ENCODE measurements around the gene SLX9. TPM values are rescaled to one million over a fixed set of nuclear protein-coding genes. Genes with fewer than 3 reads are reported as not detected.

Gene SLX9
- polyA plus RNA-seq, 1 experiment, result 12.4 TPM

DNA sequence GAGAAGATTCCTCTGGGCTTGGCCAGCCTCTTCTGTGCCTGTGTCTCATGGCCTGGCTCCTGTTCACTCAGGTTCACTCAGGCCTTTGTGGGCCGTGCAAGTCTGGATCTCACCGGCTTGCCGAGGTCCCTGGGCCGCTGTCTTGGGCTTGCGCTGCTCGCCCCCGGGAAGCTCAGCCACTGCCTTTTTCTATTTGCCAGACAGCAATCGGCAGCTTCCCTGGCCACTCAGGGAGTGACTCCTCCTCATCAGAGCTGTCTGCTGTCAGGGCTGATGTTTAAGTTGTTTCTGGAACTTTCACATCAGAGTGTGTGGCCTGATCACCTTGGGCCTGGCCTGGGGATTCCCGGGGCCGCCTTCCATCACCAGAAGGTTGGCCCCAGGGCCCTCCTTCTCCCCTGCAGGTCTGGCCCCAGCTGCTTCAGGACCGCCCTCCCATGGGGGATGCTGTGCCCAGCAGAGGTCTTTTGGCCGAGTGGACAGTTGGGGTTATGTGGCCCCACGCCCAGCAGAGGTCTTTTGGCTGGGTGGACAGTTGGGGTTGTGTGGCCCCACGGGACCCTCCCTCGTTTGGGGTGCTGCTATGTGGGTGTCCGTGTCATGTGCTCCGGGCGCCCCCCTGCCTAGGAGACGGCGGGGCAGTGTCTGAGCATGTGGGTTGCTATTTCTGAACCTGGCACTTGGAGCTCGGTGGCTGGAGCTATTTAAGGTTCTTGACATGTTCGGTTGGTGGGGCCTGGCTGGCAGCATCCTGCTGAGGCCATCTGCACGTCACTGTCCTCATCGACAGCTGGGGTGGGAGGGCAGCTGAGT lies 12.5 kb downstream of the SLX9 start:
- CTCF ChIA-PET, result interaction anchor here (0.6 to 11.9 kb wide), 8 partner anchors 10 to 187 kb away, joined by 3 to 237 read pairs (median 4); partner anchors contain the start of gene ADARB1
- peaks cover 8% of the 10 kb centered on the region for H3K36me3 ChIP-seq (ENCODE audit: control insufficient read depth, insufficient read depth, low read length)
- no peaks in the 10 kb centered on the region for H3K27me3 ChIP-seq (ENCODE audit: control insufficient read depth, insufficient read depth, low read length)
- POLR2A ChIA-PET, result no interaction called here
- TF ChIP-seq, protein P1, sequence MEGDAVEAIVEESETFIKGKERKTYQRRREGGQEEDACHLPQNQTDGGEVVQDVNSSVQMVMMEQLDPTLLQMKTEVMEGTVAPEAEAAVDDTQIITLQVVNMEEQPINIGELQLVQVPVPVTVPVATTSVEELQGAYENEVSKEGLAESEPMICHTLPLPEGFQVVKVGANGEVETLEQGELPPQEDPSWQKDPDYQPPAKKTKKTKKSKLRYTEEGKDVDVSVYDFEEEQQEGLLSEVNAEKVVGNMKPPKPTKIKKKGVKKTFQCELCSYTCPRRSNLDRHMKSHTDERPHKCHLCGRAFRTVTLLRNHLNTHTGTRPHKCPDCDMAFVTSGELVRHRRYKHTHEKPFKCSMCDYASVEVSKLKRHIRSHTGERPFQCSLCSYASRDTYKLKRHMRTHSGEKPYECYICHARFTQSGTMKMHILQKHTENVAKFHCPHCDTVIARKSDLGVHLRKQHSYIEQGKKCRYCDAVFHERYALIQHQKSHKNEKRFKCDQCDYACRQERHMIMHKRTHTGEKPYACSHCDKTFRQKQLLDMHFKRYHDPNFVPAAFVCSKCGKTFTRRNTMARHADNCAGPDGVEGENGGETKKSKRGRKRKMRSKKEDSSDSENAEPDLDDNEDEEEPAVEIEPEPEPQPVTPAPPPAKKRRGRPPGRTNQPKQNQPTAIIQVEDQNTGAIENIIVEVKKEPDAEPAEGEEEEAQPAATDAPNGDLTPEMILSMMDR (IDR thresholded peaks at IDR 0.05; ENCODE audit: insufficient read depth, low read depth, low read length), result no peak
- no peak for DNase-seq (ENCODE audit: low read depth)
- no peak overlapping the region for H3K4me3 ChIP-seq (ENCODE audit: low read depth, low read length)

DNA sequence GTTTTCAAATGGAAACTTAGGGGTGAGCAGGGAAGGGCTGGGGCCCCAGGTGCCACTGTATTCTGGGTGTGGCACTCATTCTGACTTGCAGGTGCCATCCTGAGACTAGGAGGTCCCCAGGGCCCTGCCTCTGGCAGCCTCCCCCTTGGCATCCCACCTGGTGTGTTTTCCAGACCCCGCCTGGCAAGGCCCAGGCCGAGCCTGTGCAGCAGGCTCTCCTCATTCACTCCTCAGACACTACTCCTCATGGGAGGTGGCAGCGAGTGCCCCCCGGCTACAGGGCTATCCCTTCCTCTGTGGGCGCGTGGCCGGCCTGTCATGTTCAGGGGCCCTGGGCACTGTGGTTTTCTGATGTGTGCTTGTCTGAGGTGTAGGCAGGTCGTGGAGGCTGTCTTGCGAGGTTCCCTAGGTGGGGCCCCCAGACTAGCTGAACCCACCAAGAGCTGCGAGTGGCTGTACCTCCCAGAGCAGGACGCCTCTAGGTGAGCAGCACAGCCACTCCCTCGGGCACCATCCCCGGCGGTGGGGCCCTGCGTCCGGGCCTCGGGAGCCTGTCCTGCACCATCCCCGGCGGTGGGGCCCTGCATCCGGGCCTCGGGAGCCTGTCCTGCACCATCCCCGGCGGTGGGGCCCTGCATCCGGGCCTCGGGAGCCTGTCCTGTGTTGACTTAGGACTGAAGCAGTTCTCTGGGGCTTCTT lies 13.2 kb downstream of the SLX9 start:
- POLR2A ChIA-PET, result no interaction called here
- no peak for DNase-seq (ENCODE audit: low read depth)
- H3K27me3 ChIP-seq (ENCODE audit: control insufficient read depth, insufficient read depth, low read length), result no peaks in the 10 kb centered on the region
- TF ChIP-seq, protein P1 (IDR thresholded peaks at IDR 0.05; ENCODE audit: insufficient read depth, low read depth, low read length), result no peak
- CTCF ChIA-PET, result interaction anchor here (0.6 to 11.9 kb wide), 7 partner anchors 9 to 186 kb away, joined by 3 to 237 read pairs (median 5); partner anchors contain the start of gene ADARB1
- H3K4me3 ChIP-seq (ENCODE audit: low read depth, low read length), result no peak overlapping the region
- peaks cover 8% of the 10 kb centered on the region for H3K36me3 ChIP-seq (ENCODE audit: control insufficient read depth, insufficient read depth, low read length)

DNA sequence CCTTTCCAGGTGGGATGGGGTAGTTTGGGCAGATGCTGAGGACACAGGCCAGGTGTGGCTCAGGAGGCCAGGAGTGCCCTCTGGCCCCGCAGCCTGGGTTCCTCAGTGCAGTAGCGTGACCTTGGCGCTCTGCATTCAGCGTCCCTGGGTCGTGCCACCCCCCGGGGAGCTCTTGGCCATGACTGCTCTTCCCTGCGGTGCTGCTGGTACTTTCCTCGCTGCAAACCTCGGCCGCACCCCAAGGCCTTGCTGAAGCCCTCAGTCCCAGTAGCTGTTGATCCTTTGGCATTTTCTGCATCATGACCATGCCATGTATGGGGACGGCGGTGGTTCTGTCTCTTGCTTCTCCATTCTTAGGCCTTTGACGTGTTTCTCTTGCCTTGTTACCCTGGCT lies 13.8 kb downstream of the SLX9 start:
- peaks cover 9% of the 10 kb centered on the region for H3K36me3 ChIP-seq (ENCODE audit: control insufficient read depth, insufficient read depth, low read length)
- no peaks in the 10 kb centered on the region for H3K27me3 ChIP-seq (ENCODE audit: control insufficient read depth, insufficient read depth, low read length)
- DNase-seq (ENCODE audit: low read depth), result no peak
- TF ChIP-seq, protein P1 (IDR thresholded peaks at IDR 0.05; ENCODE audit: insufficient read depth, low read depth, low read length), result no peak
- ChIA-PET POLR2A (no interaction called here), CTCF (interaction anchor here (0.7 to 11.9 kb wide), 4 partner anchors 169 to 186 kb away, joined by 3 to 237 read pairs (median 4); no protein-coding TSS in a partner anchor)
- no peak overlapping the region for H3K4me3 ChIP-seq (ENCODE audit: low read depth, low read length)

DNA sequence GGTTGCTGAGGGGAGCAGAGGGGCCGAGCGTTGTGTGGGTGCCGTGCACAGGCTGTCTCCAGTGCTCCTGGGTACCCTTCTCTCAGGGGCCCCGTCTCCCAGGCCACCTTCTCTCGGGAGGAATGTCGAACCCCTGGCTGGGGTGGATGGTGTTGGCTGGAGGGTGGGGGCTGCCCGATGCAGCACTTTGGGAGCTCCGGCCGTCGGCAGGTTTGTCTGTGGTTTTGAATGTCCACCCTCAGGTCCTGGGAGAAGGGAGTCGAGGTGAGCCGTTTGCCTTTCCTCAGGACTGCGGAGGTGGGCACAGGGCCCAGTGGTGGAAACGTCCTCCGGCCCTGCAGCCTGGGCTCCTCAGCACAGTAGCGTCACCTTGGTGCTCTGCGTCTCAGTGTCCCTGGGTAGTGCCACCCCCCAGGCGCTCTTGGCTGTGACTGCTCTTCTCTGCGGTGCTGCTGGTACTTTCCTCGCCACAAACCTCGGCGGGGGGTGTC lies 14.5 kb downstream of the SLX9 start:
- no peak overlapping the region for H3K4me3 ChIP-seq (ENCODE audit: low read depth, low read length)
- ChIA-PET POLR2A (no interaction called here), CTCF (interaction anchor here (0.7 to 11.9 kb wide), 3 partner anchors 174 to 185 kb away, joined by 3 to 237 read pairs (median 3); no protein-coding TSS in a partner anchor)
- no peaks in the 10 kb centered on the region for H3K27me3 ChIP-seq (ENCODE audit: control insufficient read depth, insufficient read depth, low read length)
- no peak for DNase-seq (ENCODE audit: low read depth)
- TF ChIP-seq, protein P1 (IDR thresholded peaks at IDR 0.05; ENCODE audit: insufficient read depth, low read depth, low read length), result no peak
- peaks cover 9% of the 10 kb centered on the region for H3K36me3 ChIP-seq (ENCODE audit: control insufficient read depth, insufficient read depth, low read length)
